Heart left ventricle (tissue), 13 donors: ENCODE data around the gene TBCD.

Experiments
- CTCF ChIP-seq, 12 donors: fragments of 200-600 bp; sonication (generic) in 4 of 12; IDR thresholded peaks; one replicate each; pipeline versions ENCODE4 v1.5.0 to v1.8.0; 2018 to 2022; ENCODE audit warnings: antibody characterized with exemption in 12 of 12, mild to moderate bottlenecking in 5 of 12
- POLR2A ChIP-seq, 2 donors: fragments of 450-650 bp; IDR thresholded peaks; one replicate each; pipeline ENCODE4 v1.6.1; 2017; ENCODE audit warnings: antibody characterized with exemption in 2 of 2, mild to moderate bottlenecking in 2 of 2, moderate library complexity in 2 of 2
- donor health status: ischemic (EF 13 %, LVEDD 7.1; RV severe dilation, severe dysfunction).
- donor health status: DM: no; HTN: yes; CAD: no.
- donor health status: DM: no; HTN: no; CAD: no.
- donor health status: ischemic (EF 25% LVEDD 6.9; RV normal size, moderate dysfunction).
- donor health status: ischemic (EF 25% LVEDD 5.7; RV mildly dilated, moderate dysfunction).
- donor health status: ischemic (EF 35%, LVEDD 5.7; RV mildly dilated, moderate dysfunction).
- donor health status: nonischemic (EF 11% LVEDD 7.7; RV severe dilation, severe dysfunction).
- donor health status: DM: yes; HTN: yes; CAD: no.
- donor health status: PGD.
- donor health status: ischemic (EF 29% LVEDD 5.4; RV normal size, mild dysfunction).
- donor health status: nonischemic (EF 23%, LVEDD 6.1; RV moderate dilation, normal function).

GRCh38 chr17:82843904-82844680 lies 92.2 kb downstream of the TBCD start:
- TF ChIP-seq CTCF (IDR thresholded peaks at IDR 0.05) (no peak), POLR2A (IDR thresholded peaks at IDR 0.05) (no peak)
